Memory B cell (primary cell): ENCODE data around the gene DGUOK.
"Not testable (repeated sequence)": the region's sequence is repeated elsewhere in the genome, so short reads cannot be mapped to it uniquely, and the experiment has no call there.

Experiments used
- ATAC-seq: fragments of 150-1000 bp; cut with Tn5 transposase; 2 replicates; pipeline ENCODE4 v1.10.0; 2021; ENCODE audit warnings: low read depth, mild to moderate bottlenecking, moderate library complexity
- DNase-seq, 2 donors: peaks; one replicate each; pipeline ENCODE4 v3.0.0; 2022; ENCODE audit warnings: low spot score in 2 of 2
- H3K27ac Mint-ChIP-seq: one replicate; pipeline ENCODE4 v1.8.0; 2022; ENCODE audit warnings: mild to moderate bottlenecking, moderate library complexity, mixed read lengths
- H3K27me3 Mint-ChIP-seq: one replicate; pipeline ENCODE4 v1.8.0; 2022; ENCODE audit warnings: mixed read lengths
- H3K36me3 Mint-ChIP-seq: one replicate; pipeline ENCODE4 v1.8.0; 2022; ENCODE audit warnings: mild to moderate bottlenecking, mixed read lengths
- H3K4me1 Mint-ChIP-seq: one replicate; pipeline ENCODE4 v1.8.0; 2022; ENCODE audit warnings: mixed read lengths
- H3K4me3 Mint-ChIP-seq: one replicate; pipeline ENCODE4 v1.8.0; 2022; ENCODE audit warnings: mild to moderate bottlenecking, moderate library complexity, mixed read lengths
- H3K9me3 Mint-ChIP-seq: one replicate; pipeline ENCODE4 v1.8.0; 2022; ENCODE audit warnings: mixed read lengths

Gene DGUOK

DNA sequence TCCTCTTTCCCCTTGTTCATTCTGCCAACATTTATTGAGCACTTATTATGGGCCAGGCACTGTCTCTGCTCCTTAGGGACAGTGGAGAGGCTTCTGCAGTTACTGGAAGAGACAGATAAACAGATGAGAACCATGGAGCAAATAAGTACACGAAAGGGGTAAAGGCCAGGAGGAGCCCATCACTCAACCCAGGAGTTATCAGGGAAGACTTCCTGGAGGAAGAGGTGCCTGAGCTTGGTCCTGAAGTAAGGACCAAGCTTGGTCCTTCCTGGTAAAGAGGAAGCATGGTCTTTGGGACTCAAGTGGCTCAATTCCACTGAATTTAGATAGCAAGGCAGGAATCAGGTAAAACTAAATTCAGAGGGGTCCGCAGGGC is 32.2 kb upstream of the DGUOK start:
- Mint-ChIP-seq H3K27ac (no peak overlapping the region), H3K4me1 (peaks cover 5% of the 10 kb centered on the region), H3K27me3 (no peaks in the 10 kb centered on the region), H3K4me3 (no peak overlapping the region), H3K36me3 (no peaks in the 10 kb centered on the region), H3K9me3 (no peaks in the 10 kb centered on the region)
- no peak for DNase-seq
- ATAC-seq, result no peak

DNA sequence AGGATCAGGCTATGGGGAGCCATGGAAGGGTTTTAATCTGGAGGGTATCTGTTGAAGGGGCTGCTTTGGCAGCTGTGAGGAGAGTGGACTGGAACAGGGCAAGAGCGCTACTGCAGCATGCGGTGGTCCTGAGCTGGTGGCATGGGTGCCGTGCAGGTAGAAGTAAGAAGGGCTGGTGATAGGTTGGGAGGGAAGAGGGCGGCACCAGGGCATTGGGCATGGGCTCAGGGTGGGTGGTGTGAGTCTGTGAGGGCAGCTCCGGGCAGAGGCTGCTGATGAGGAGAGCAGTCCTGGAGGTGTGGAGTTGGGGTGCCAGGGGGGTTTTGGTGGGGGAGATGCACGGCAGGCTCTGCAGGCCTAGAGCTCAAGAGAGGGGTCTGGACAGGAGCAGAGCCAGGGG is 31.8 kb upstream of the DGUOK start:
- DNase-seq (no peak), ATAC-seq (no peak)
- no peaks in the 10 kb centered on the region for H3K27me3 Mint-ChIP-seq
- H3K36me3 Mint-ChIP-seq, result no peaks in the 10 kb centered on the region
- H3K4me3 Mint-ChIP-seq, result no peak overlapping the region
- no peak overlapping the region for H3K27ac Mint-ChIP-seq
- H3K4me1 Mint-ChIP-seq, result peaks cover 5% of the 10 kb centered on the region
- no peaks in the 10 kb centered on the region for H3K9me3 Mint-ChIP-seq

DNA sequence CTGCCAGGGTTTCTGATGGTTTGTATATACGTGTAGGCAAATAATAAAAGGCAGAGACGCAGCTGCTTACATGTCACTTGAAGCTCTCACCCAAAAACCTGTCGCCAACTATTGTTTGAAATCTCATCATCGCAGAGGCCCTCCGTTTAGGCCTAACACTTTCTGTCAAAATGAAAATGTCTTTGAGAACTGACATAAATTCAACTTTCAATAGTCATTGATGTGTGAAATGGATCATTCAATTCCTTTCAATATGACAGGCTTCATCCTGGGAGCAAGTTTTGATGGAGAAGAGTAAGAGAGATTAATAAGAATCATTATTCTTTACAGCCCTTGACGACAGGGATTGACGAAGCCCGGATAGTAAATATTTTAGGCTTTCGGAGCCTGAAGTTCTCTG is 31.2 kb upstream of the DGUOK start:
- Mint-ChIP-seq H3K27me3 (no peaks in the 10 kb centered on the region), H3K4me1 (peaks cover 5% of the 10 kb centered on the region), H3K36me3 (no peaks in the 10 kb centered on the region), H3K4me3 (no peak overlapping the region), H3K9me3 (no peaks in the 10 kb centered on the region), H3K27ac (no peak overlapping the region)
- no peak for ATAC-seq
- DNase-seq, result no peak

GRCh38 chr2:73896362-73897239 is 30.1 kb upstream of the DGUOK start:
- DNase-seq (no peak), ATAC-seq (peak; percentile 38)
- H3K4me3 Mint-ChIP-seq, result no peak overlapping the region
- H3K9me3 Mint-ChIP-seq, result no peaks in the 10 kb centered on the region
- H3K36me3 Mint-ChIP-seq, result no peaks in the 10 kb centered on the region
- H3K4me1 Mint-ChIP-seq, result peaks cover 5% of the 10 kb centered on the region
- H3K27me3 Mint-ChIP-seq, result no peaks in the 10 kb centered on the region
- no peak overlapping the region for H3K27ac Mint-ChIP-seq

DNA sequence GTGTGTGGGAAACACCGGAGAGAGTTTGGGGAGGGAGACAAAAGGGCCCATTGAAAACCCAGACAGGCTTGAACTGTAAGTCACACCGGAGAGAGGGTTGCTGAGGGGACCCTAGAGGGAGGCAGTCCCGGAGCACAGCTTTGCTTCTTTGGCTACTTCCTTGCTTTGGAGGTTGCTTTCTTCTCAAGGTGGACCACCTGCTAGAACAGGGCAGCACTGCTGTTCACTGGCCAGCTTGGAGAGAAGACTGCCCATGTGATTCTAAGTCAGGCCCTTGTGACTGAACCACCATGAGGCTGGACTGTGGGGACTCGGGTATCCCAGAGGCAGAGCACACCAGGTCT is 29.5 kb upstream of the DGUOK start:
- peaks cover 4% of the 10 kb centered on the region for H3K27me3 Mint-ChIP-seq
- no peak for ATAC-seq
- H3K9me3 Mint-ChIP-seq, result no peaks in the 10 kb centered on the region
- no peak overlapping the region for H3K27ac Mint-ChIP-seq
- no peak for DNase-seq
- H3K4me1 Mint-ChIP-seq, result peaks cover 5% of the 10 kb centered on the region
- H3K36me3 Mint-ChIP-seq, result no peaks in the 10 kb centered on the region
- no peak overlapping the region for H3K4me3 Mint-ChIP-seq

DNA sequence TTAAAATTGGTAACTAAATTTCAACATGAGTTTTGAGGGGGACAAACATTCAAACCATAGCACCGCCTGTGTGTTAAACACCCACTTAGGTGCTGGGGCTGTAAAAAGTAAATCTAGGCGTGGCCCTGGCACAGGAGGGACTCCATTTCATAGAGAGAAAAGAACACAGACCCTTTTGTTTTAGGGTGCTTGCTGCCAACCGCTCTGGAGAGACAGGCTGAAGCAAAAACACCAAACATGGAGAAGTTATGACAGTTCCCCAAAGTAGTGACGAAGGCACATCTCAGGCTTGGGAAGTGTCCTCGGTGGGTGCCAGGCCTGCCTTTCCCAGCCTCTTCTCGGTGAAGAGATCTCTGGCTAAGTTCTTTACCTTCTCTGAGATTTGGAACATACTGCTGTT is 28.7 kb upstream of the DGUOK start:
- no peak for DNase-seq
- Mint-ChIP-seq H3K36me3 (no peaks in the 10 kb centered on the region), H3K27me3 (peaks cover 10% of the 10 kb centered on the region), H3K27ac (no peak overlapping the region), H3K9me3 (no peaks in the 10 kb centered on the region), H3K4me3 (no peak overlapping the region), H3K4me1 (peaks cover 5% of the 10 kb centered on the region)
- ATAC-seq, result no peak

DNA sequence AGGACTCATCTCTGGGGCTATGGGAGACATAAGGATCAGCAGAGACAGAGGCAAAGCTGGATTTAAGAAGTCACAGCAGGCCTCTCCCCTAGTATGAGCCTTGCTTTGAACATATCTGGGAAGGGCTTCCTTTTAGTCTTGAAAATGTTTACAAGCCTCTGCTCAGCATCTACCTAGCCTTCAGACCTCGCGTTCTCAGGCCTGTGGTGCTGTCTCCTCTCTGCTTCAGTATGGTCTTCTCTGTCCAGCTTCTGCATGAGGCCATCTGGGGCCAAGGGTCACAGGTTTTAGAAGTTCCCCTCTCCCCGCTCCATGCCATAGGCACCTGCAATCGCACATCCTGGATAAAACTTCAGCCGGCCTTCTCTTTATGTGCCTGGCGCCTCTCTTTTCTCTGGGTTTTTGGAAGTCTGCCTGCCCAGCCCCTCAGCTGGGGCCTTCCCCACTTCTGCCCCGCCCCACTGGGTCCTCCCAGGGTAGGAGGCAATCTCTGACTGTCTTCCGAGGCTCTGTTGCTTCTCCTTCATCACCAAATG is 26.8 kb upstream of the DGUOK start:
- Mint-ChIP-seq H3K27me3 (peaks cover 10% of the 10 kb centered on the region), H3K27ac (no peak overlapping the region), H3K36me3 (no peaks in the 10 kb centered on the region), H3K4me3 (no peak overlapping the region), H3K9me3 (no peaks in the 10 kb centered on the region), H3K4me1 (peaks cover 3% of the 10 kb centered on the region)
- ATAC-seq, result no peak
- no peak for DNase-seq

GRCh38 chr2:73901143-73901542 is 25.5 kb upstream of the DGUOK start:
- Mint-ChIP-seq H3K27me3 (peaks cover 10% of the 10 kb centered on the region), H3K4me1 (peaks cover 3% of the 10 kb centered on the region), H3K9me3 (no peaks in the 10 kb centered on the region), H3K27ac (no peak overlapping the region), H3K36me3 (no peaks in the 10 kb centered on the region), H3K4me3 (no peak overlapping the region)
- DNase-seq, result no peak
- no peak for ATAC-seq

GRCh38 chr2:73902284-73902683 is 24.4 kb upstream of the DGUOK start:
- Mint-ChIP-seq H3K4me1 (no peaks in the 10 kb centered on the region), H3K27me3 (peaks cover 10% of the 10 kb centered on the region), H3K4me3 (no peak overlapping the region), H3K9me3 (no peaks in the 10 kb centered on the region), H3K36me3 (no peaks in the 10 kb centered on the region), H3K27ac (no peak overlapping the region)
- DNase-seq, result no peak
- ATAC-seq, result no peak

DNA sequence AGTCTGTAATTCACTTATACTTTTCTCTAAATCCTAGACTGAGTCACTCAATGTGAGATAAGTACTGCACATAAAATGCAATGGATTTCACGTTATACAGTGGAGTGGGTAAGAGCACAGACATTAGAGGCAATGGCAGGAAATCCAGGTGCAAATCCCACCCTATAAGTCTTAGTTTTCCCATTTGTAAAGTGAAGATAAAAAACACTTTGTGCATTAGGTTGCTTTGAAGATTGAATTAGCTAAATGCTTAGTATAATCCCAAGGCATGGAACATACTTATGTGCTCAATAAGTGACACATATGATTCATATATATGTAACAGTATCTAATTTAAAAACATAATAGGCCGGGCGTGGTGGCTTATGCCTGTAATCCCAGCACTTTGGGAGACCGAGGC is 23.4 kb upstream of the DGUOK start:
- Mint-ChIP-seq H3K36me3 (no peaks in the 10 kb centered on the region), H3K4me1 (peaks cover 5% of the 10 kb centered on the region), H3K9me3 (no peaks in the 10 kb centered on the region), H3K4me3 (no peak overlapping the region), H3K27me3 (peaks cover 10% of the 10 kb centered on the region), H3K27ac (no peak overlapping the region)
- ATAC-seq (no peak), DNase-seq (no peak)

DNA sequence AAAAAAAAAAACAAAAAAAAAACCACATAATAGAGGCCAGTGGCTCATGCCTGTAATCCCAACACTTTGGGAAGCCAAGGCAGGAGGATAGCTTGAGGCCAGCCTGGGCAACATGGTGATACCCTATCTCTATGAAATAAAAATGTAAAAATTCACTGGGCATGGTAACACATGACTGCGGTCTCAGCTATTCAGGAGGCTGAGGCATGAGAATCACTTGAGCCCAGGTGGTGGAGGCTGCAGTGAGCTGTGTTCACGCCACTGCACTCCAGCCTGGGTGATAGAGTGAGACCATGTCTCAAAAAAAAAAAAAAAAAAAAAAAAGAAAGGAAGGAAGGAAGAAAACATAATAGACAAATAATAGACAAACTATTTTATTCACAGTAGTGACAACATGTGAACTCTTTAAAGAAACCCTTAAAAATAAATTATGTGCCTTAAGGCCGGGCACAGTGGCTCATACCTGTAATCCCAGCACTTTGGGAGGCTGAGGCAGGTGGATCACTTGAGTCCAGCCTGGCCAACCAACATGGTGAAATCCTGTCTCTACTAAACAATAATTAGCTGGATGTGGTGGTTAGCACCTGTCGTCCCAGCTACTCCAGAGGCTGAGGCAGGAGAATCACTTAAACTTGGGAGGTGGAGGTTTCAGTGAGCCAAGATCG is 22.6 kb upstream of the DGUOK start:
- ATAC-seq, H3K27ac Mint-ChIP-seq, H3K4me3 Mint-ChIP-seq, DNase-seq, H3K9me3 Mint-ChIP-seq, H3K4me1 Mint-ChIP-seq, H3K36me3 Mint-ChIP-seq, H3K27me3 Mint-ChIP-seq: not testable (repeated sequence)

GRCh38 chr2:73904952-73905351 is 21.7 kb upstream of the DGUOK start:
- Mint-ChIP-seq H3K36me3 (no peaks in the 10 kb centered on the region), H3K9me3 (no peaks in the 10 kb centered on the region), H3K27ac (no peak overlapping the region), H3K4me3 (no peak overlapping the region), H3K4me1 (peaks cover 5% of the 10 kb centered on the region), H3K27me3 (peaks cover 10% of the 10 kb centered on the region)
- DNase-seq, result no peak
- no peak for ATAC-seq

- ATAC-seq, result no peak
- Mint-ChIP-seq H3K27ac (no peak overlapping the region), H3K4me3 (no peak overlapping the region)
These were observed 19.7 kb upstream of the DGUOK start for GRCh38 chr2:73906847-73907505.

DNA sequence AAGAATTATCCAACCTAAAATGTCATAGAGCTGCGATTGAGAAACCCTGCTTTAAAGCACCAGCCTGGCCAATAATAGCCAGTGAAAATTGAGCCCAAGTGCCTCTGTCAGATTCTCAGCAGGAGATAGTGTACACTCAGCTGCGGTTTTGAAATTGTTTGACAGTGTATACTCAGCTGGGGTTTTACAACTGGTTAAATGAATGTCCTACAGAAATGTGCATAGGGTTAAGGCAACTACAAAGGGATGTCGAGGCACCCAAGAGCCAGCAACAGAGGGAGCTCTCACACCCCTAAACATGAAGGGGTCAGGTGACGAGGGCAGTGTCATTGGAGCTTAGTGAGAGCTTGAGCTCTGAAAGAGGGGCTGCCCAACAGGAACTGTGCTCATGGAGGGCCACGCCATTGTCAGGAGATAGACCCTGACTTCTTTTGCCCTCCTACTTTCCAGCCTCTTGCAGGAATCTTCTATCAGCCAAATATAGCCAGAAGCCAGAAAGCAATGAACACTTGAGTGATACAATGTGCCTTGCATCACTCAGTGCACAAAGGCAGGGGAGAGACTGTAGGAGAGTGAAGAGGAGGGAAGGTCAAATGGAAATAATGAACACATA is 18.7 kb upstream of the DGUOK start:
- peak; percentile 24 to 35 for DNase-seq
- ATAC-seq, result peak; percentile 93
- H3K36me3 Mint-ChIP-seq, result no peaks in the 10 kb centered on the region
- H3K27me3 Mint-ChIP-seq, result no peaks in the 10 kb centered on the region
- H3K4me3 Mint-ChIP-seq, result no peak overlapping the region
- no peaks in the 10 kb centered on the region for H3K9me3 Mint-ChIP-seq
- H3K27ac Mint-ChIP-seq, result no peak overlapping the region
- H3K4me1 Mint-ChIP-seq, result peaks cover 5% of the 10 kb centered on the region

More at GRCh38 chr2:73906847-73907505, 19.7 kb upstream of the DGUOK start:
- peaks cover 8% of the 10 kb centered on the region for H3K27me3 Mint-ChIP-seq
- H3K9me3 Mint-ChIP-seq, result no peaks in the 10 kb centered on the region
- no peak for DNase-seq
- H3K36me3 Mint-ChIP-seq, result no peaks in the 10 kb centered on the region
- H3K4me1 Mint-ChIP-seq, result peaks cover 5% of the 10 kb centered on the region
